Coronary artery (tissue), 2 donors: ENCODE results near the gene CBR3.

Experiments used
- DNase-seq: peaks from one replicate; pipeline ENCODE4 v3.0.0-alpha.2; 2017; ENCODE audit warnings: low spot score
- H3K27ac ChIP-seq, 2 donors: fragments of 200-600 bp; sonication (generic); one replicate each; pipeline ENCODE4 v1.5.1; 2016 to 2019
- H3K4me3 ChIP-seq: fragments of 200-600 bp; sonication (generic); 2 replicates; pipeline ENCODE4 v1.5.1; 2016; ENCODE audit warnings: mild to moderate bottlenecking, moderate library complexity
- CTCF ChIP-seq: fragments of 200-600 bp; sonication (generic); IDR thresholded peaks from one replicate; pipeline ENCODE4 v1.5.1; 2019; ENCODE audit warnings: antibody characterized with exemption

The CBR3 gene

GRCh38 chr21:36185523-36185922 lies 50.6 kb downstream of the CBR3 start:
- TF ChIP-seq CTCF, result no peak
- Histone ChIP-seq H3K27ac (no peak overlapping the region), H3K4me3 (no peak overlapping the region)
- DNase-seq, result no peak

GRCh38 chr21:36186081-36186480 lies 51.2 kb downstream of the CBR3 start:
- no peak for DNase-seq
- TF ChIP-seq CTCF, result no peak
- no peak overlapping the region for H3K4me3 ChIP-seq
- no peak overlapping the region for H3K27ac ChIP-seq

- TF ChIP-seq CTCF, result no peak
- Histone ChIP-seq H3K4me3 (no peak overlapping the region), H3K27ac (no peak overlapping the region)
- no peak for DNase-seq
Measured at GRCh38 chr21:36186506-36187399, 51.9 kb downstream of the CBR3 start.

GRCh38 chr21:36188081-36188681 lies 53.3 kb downstream of the CBR3 start:
- H3K4me3 ChIP-seq, result no peak overlapping the region
- no peak for TF ChIP-seq CTCF
- H3K27ac ChIP-seq, result no peak overlapping the region
- DNase-seq, result no peak

GRCh38 chr21:36188937-36189336 lies 54.1 kb downstream of the CBR3 start:
- no peak for DNase-seq
- H3K4me3 ChIP-seq, result no peak overlapping the region
- H3K27ac ChIP-seq, result no peak overlapping the region
- TF ChIP-seq CTCF, result no peak

- no peak for DNase-seq
- Histone ChIP-seq H3K4me3 (no peak overlapping the region), H3K27ac (no peak overlapping the region)
- no peak for TF ChIP-seq CTCF
Measured at GRCh38 chr21:36190736-36191135, 55.9 kb downstream of the CBR3 start.

- no peak overlapping the region for H3K27ac ChIP-seq
Measured at GRCh38 chr21:36193200-36193599, 58.3 kb downstream of the CBR3 start.

More at GRCh38 chr21:36193200-36193599, 58.3 kb downstream of the CBR3 start:
- H3K4me3 ChIP-seq, result no peak overlapping the region
- no peak for DNase-seq
- TF ChIP-seq CTCF, result no peak
